IMR-90 (cell line): Measurements from ENCODE around the gene TRIM43B. TPM values are rescaled to one million over a fixed set of nuclear protein-coding genes. Genes with fewer than 3 reads are reported as not detected.
"Not testable (repeated sequence)": the region's sequence is repeated elsewhere in the genome, so short reads cannot be mapped to it uniquely, and the experiment has no call there.

Experiments used
- ATAC-seq: fragments of 200-7000 bp; cut with Tn5 transposase; 2 replicates; pipeline ENCODE4 v1.9.1; 2020; ENCODE audit warnings: low read depth, mild to moderate bottlenecking, moderate library complexity
- BruUV-seq: library from RNA; stranded (reverse); fragments of 400-500 nt; replicated peaks from 2 replicates; lab custom pipeline; 2021; lab: Mats Ljungman, UMichigan
- CTCF ChIA-PET: fragments of 300-600 bp; formaldehyde crosslinking; extraction: SDS; loops from one replicate; lab custom pipeline; 2021; ENCODE audit warnings: antibody characterized with exemption; lab: Yijun Ruan, JAX
- POLR2A ChIA-PET: fragments of 300-600 bp; sonication (Branson Sonifier 250); formaldehyde crosslinking; loops from one replicate; lab custom pipeline; 2022; ENCODE audit warnings: antibody characterized with exemption; ENCODE audit not compliant: unreplicated experiment; lab: Charles Lee
- DNase-seq: peaks from one replicate; pipeline ENCODE4 v3.0.0; 2013
- H2AFZ ChIP-seq: replicated peaks from 2 replicates; pipeline ENCODE3; 2013; ENCODE audit warnings: low read length, mild to moderate bottlenecking; ENCODE audit not compliant: poor library complexity
- H2AK5ac ChIP-seq: 2 replicates; pipeline ENCODE4 v1.6.1; 2013; ENCODE audit warnings: low read depth, low read length, inconsistent platforms
- H2AK9ac ChIP-seq: replicated peaks from 2 replicates; pipeline ENCODE3; 2013; ENCODE audit warnings: mild to moderate bottlenecking, low read depth, low read length, moderate library complexity; ENCODE audit not compliant: poor library complexity
- H2BK120ac ChIP-seq: 2 replicates; pipeline ENCODE4 v1.6.1; 2013; ENCODE audit warnings: low read depth, low read length, inconsistent platforms
- H2BK15ac ChIP-seq: 3 replicates; pipeline ENCODE4 v1.6.1; 2013; ENCODE audit warnings: low read depth, low read length, inconsistent platforms
- H2BK20ac ChIP-seq: 2 replicates; pipeline ENCODE4 v1.6.1; 2013; ENCODE audit warnings: low read depth, mild to moderate bottlenecking, inconsistent platforms, low read length, moderate library complexity
- H2BK5ac ChIP-seq: 2 replicates; pipeline ENCODE4 v1.6.1; 2013; ENCODE audit warnings: mild to moderate bottlenecking, low read depth, low read length, inconsistent platforms; ENCODE audit not compliant: poor library complexity, severe bottlenecking
- H3K14ac ChIP-seq: replicated peaks from 2 replicates; pipeline ENCODE4 v1.6.1; 2013; ENCODE audit warnings: low read depth, low read length, inconsistent platforms
- H3K18ac ChIP-seq: 2 replicates; pipeline ENCODE4 v1.6.1; 2013; ENCODE audit warnings: low read depth, low read length, control low read depth
- H3K23ac ChIP-seq: 2 replicates; pipeline ENCODE4 v1.6.1; 2013; ENCODE audit warnings: low read depth, low read length, inconsistent platforms
- H3K27ac ChIP-seq: 2 replicates; pipeline ENCODE4 v1.5.1; 2013; ENCODE audit warnings: mild to moderate bottlenecking, control low read depth, low read length; ENCODE audit not compliant: insufficient read depth
- H3K27me3 ChIP-seq: 2 replicates; pipeline ENCODE4 v1.6.1; 2013; ENCODE audit warnings: low read length; ENCODE audit not compliant: control insufficient read depth, insufficient read depth
- H3K36me3 ChIP-seq: 2 replicates; pipeline ENCODE4 v1.6.1; 2013; ENCODE audit warnings: low read length, mixed read lengths; ENCODE audit not compliant: control insufficient read depth, insufficient read depth
- H3K4ac ChIP-seq: 2 replicates; pipeline ENCODE4 v1.6.1; 2013; ENCODE audit warnings: low read depth, low read length, inconsistent platforms
- H3K4me1 ChIP-seq: 2 replicates; pipeline ENCODE4 v1.6.1; 2013; ENCODE audit warnings: low read length, mixed read lengths; ENCODE audit not compliant: control insufficient read depth, insufficient read depth
- H3K4me2 ChIP-seq: 2 replicates; pipeline ENCODE4 v1.6.1; 2013; ENCODE audit warnings: low read depth, mild to moderate bottlenecking, control low read depth, low read length, moderate library complexity
- H3K4me3 ChIP-seq: 2 replicates; pipeline ENCODE4 v1.5.1; 2013; ENCODE audit warnings: low read depth, mild to moderate bottlenecking, control low read depth, low read length, moderate library complexity; ENCODE audit not compliant: insufficient read depth
- H3K56ac ChIP-seq: 2 replicates; pipeline ENCODE4 v1.6.1; 2013; ENCODE audit warnings: low read length, inconsistent platforms; ENCODE audit not compliant: insufficient read depth; ENCODE audit errors: extremely low read depth
- H3K79me1 ChIP-seq, 2 experiments: 2 replicates each; pipeline ENCODE4 v1.6.1; 2013; ENCODE audit warnings: low read length in 2 of 2, inconsistent platforms in 1 of 2, low read depth in 1 of 2
- H3K9ac ChIP-seq: 2 replicates; pipeline ENCODE4 v1.6.1; 2013; ENCODE audit warnings: low read depth, low read length, control low read depth
- H3K9me1 ChIP-seq: 2 replicates; pipeline ENCODE4 v1.6.1; 2013; ENCODE audit warnings: low read length, inconsistent platforms; ENCODE audit not compliant: insufficient read depth
- H3K9me3 ChIP-seq: 2 replicates; pipeline ENCODE4 v1.6.1; 2013; ENCODE audit warnings: low read length; ENCODE audit not compliant: control insufficient read depth, insufficient read depth
- H4K20me1 ChIP-seq: 2 replicates; pipeline ENCODE4 v1.6.1; 2013; ENCODE audit warnings: low read length, inconsistent platforms; ENCODE audit not compliant: insufficient read depth
- H4K5ac ChIP-seq: 2 replicates; pipeline ENCODE4 v1.6.1; 2013; ENCODE audit warnings: mild to moderate bottlenecking, low read depth, low read length, control low read depth
- H4K8ac ChIP-seq, 2 experiments: 2 replicates each; pipeline ENCODE4 v1.6.1; 2013; ENCODE audit warnings: low read depth in 2 of 2, low read length in 2 of 2, control low read depth in 1 of 2, inconsistent platforms in 1 of 2
- H4K91ac ChIP-seq: 2 replicates; pipeline ENCODE4 v1.6.1; 2013; ENCODE audit warnings: low read depth, low read length, inconsistent platforms; ENCODE audit not compliant: insufficient read depth
- WGBS, 2 experiments: methylation state at CpG; one replicate each; pipeline versions ENCODE4 v1.1.5 to v1.1.7; 2013; ENCODE audit warnings: missing lambda C conversion rate in 2 of 2; ENCODE audit not compliant: insufficient read length in 1 of 2; ENCODE audit errors: extremely low coverage in 2 of 2; 5-methylcytosine and 5-hydroxymethylcytosine counted together
- dilution Hi-C: fragments of 300-500 bp; cut with HindIII; formaldehyde crosslinking; loops from one replicate; pipeline ENCODE4 v1.14.3; 2018; ENCODE audit warnings: low sequenced_read_pairs; ENCODE audit not compliant: unreplicated experiment
- in situ Hi-C: fragments of 300-500 bp; cut with MboI; formaldehyde crosslinking; loops from 3 replicates; pipeline ENCODE4 v1.14.3; 2019; ENCODE audit warnings: low sequenced_read_pairs, inconsistent platforms, mixed read lengths
- intact Hi-C: fragments of 100-400 bp; cut with micrococcal nuclease; formaldehyde crosslinking; loops from 2 replicates; pipeline ENCODE4 v1.10.0; 2022
- polyA plus RNA-seq, 3 experiments: library from polyadenylated mRNA; depleted of rRNA; stranded (reverse); fragments of >200 nt; gene quantifications; 2 replicates each; pipeline ENCODE4 v1.2.3, GENCODE V29; 2012; ENCODE audit warnings: low replicate concordance in 1 of 3
- total RNA-seq: library from RNA; depleted of rRNA; stranded (reverse); fragments of >200 nt; gene quantifications from 2 replicates; pipeline ENCODE4 v1.2.3, GENCODE V29; 2012

TRIM43B gene
- total and polyA plus RNA-seq, 2 of the 4 experiments (the other 2 are of a cell fraction), result not detected

- H4K20me1 ChIP-seq, POLR2A ChIA-PET, H4K8ac ChIP-seq, H4K5ac ChIP-seq, H2BK5ac ChIP-seq, H3K18ac ChIP-seq, CTCF ChIA-PET, H3K4me1 ChIP-seq, H3K27me3 ChIP-seq, H3K56ac ChIP-seq, H3K14ac ChIP-seq, H2BK15ac ChIP-seq, H2AFZ ChIP-seq, H2BK20ac ChIP-seq, H3K9me1 ChIP-seq, H3K36me3 ChIP-seq, H3K27ac ChIP-seq, DNase-seq, H3K9ac ChIP-seq, H3K4ac ChIP-seq, H2AK5ac ChIP-seq, H3K9me3 ChIP-seq, intact Hi-C loops, H3K4me2 ChIP-seq, H3K79me1 ChIP-seq, H2BK120ac ChIP-seq, H3K23ac ChIP-seq, H2AK9ac ChIP-seq, in situ Hi-C loops, H3K4me3 ChIP-seq, H4K91ac ChIP-seq, dilution Hi-C loops, BruUV-seq: not testable (repeated sequence)
- WGBS, 2 experiments, result no CpG with 5 or more reads among the region's 2 CpGs
- ATAC-seq, result peak; percentile 84
Measured at GRCh38 chr2:95442474-95443099, 42.0 kb downstream of the TRIM43B start.

GRCh38 chr2:95435872-95436209 lies 48.7 kb downstream of the TRIM43B start:
- dilution Hi-C loops, DNase-seq, H2BK120ac ChIP-seq, POLR2A ChIA-PET, H3K23ac ChIP-seq, H3K14ac ChIP-seq, H4K20me1 ChIP-seq, H3K56ac ChIP-seq, H2AK5ac ChIP-seq, H2BK20ac ChIP-seq, CTCF ChIA-PET, H3K4ac ChIP-seq, H3K9me1 ChIP-seq, H3K27ac ChIP-seq, intact Hi-C loops, H2AFZ ChIP-seq, BruUV-seq, H4K8ac ChIP-seq, H4K5ac ChIP-seq, H3K36me3 ChIP-seq, H3K18ac ChIP-seq, H3K79me1 ChIP-seq, H4K91ac ChIP-seq, in situ Hi-C loops, H3K27me3 ChIP-seq, H3K9ac ChIP-seq, H3K4me1 ChIP-seq, H3K4me2 ChIP-seq, H3K4me3 ChIP-seq, H2AK9ac ChIP-seq, H3K9me3 ChIP-seq, H2BK5ac ChIP-seq, H2BK15ac ChIP-seq: not testable (repeated sequence)
- ATAC-seq, result peak; percentile 18; the same call in 1 of the 2 replicates
- WGBS, 2 experiments, result no CpG with 5 or more reads among the region's 5 CpGs
